Measurements from ENCODE around the gene FGD3.

Gene FGD3

DNA sequence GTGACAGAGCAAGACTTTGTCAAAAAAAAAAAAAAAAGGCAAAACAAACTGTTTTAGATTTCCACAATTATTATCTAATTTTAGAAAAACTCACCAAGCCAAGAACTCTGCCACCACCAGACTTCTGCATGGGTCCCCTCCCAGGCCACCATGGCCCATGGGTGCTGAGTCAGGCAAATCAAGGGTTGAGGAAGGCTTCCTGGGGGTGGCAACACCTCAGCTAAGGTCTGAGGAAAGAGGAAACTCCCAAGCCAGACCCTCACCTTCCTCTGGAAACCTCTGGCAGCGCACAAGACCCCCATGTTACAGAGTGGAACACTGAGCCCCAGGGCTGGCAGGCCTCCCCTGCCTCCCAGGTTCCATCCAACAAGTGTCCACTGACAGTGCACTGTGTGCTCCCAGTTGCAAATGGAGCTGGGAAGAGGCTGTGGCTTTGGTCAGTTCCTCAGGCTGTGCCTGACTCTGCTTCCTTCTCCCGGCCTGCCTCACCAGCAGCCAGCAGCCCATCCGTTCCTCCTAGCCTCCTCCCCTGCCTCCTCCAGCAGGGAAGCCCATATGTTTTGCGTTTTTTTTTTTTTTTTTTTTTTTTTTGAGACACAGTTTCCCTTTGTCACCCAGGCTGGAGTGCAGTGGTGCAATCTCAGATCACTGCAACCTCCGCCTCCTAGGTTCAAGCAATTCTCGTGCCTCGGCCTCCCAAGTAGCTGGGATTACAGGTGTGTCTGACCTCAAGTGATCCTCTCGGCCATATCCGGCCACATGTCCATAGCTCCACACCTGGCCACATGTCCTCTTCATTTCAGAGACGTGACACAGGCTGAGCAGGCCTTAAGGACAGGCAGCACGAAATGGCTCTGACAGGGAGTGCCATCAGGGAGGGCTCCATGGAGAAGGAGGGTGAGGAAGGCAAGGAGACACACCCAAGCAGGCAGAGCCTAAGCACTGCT, 107.7 kb downstream of the FGD3 start:
- DNase-seq (ENCODE audit: low spot score): no peak

DNA sequence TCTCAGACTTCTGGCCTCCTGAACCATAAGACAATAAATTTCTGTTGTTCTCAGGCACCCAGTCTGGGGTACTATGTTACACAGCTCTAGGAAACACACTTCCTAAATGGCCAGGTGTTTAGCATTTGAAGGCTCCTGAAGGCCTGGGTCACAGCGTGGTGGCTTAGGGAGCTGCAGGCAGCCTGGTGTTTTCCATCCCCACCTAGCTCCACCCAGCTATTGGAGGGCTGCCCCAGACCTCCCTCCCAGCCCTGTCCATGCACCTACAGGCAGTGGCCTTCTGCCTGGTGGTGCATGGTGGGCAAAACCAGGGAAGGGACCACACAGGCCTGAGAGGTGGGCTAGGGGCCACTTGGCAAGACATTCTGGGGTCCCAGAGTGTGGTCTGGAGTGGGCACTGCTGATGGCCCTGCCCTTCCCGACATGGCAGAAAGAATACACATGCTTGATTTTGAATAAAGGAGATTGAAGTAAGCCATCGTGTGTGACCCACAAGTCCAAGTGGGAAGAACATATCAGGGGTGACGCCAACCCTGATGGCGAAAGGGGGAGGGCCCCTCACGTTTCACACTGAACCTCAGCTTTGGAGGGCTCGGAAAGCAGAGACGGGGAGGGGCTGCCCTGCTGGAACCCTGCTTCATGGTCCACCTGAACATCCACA, 109.8 kb downstream of the FGD3 start:
- no peak for DNase-seq (ENCODE audit: low spot score)

DNA sequence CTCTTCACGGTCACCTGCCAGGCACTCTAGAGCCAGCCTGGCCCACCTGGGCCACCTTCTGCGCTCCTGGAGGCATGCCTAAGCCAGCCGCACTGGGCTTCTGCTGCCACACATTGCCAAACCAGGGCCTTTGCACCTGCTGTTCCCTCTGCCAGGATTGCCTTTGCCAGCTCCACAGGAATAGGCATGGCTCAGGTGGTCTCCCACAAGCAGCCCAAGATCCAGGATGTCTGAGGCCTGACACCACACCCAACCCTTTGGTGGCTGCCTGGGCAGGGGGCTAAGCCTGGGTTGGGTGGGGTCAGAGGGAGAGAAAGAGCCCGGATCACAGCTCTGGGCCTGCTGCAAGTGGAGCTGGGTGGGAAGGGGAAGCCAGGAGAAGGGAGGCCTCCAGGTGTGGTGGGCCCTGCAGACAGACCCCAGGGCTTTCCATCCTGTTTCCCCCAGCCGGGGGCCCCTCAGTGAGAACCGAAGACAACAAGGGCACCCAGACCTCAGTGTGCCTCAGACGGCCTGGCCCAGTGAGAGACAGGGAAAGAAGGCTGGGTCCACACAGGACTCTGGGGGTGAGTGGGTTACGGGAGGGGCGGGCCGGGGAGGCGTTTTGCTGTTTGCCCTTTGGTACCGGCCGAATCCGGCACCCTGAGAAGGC, 110.5 kb downstream of the FGD3 start:
- DNase-seq (ENCODE audit: low spot score): no peak

DNA sequence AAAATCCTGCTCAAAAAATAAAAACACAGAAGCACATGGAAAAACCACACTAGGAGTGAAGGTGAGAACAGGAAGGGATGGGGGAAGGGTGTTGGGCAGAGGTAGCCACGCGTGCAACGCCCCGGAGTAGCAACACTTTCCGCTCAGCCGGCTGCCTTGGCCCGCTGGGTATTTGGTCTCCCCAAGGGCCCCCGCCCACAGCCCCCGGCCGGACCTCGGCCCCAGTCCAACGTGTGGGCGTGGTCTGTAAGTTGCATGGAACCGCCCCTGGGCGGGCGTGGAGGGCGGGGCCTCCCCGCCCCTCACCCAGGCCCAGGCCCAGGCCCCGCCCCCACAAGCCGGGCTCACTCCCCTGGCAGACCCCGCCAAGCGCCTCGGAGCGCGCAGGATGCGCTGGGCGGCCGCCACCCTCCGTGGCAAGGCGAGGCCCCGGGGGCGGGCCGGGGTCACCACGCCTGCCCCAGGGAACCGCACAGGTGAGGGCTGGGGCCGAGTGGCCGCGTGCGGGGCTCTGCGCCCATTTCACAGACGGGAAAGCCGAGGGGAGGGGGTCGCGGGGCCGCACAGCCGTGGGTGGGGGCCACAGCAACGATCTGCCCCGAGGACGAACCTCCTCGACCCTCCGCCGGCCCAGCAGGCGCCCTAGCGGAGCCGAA, 111.2 kb downstream of the FGD3 start, which contains the start of gene SUSD3:
Gene SUSD3, plus strand, starts transcription at position 347 of the 656 bp plus-strand sequence. Its CDS starts 42 bp downstream, at position 389.
- peak; percentile 20 for DNase-seq (ENCODE audit: low spot score)

DNA sequence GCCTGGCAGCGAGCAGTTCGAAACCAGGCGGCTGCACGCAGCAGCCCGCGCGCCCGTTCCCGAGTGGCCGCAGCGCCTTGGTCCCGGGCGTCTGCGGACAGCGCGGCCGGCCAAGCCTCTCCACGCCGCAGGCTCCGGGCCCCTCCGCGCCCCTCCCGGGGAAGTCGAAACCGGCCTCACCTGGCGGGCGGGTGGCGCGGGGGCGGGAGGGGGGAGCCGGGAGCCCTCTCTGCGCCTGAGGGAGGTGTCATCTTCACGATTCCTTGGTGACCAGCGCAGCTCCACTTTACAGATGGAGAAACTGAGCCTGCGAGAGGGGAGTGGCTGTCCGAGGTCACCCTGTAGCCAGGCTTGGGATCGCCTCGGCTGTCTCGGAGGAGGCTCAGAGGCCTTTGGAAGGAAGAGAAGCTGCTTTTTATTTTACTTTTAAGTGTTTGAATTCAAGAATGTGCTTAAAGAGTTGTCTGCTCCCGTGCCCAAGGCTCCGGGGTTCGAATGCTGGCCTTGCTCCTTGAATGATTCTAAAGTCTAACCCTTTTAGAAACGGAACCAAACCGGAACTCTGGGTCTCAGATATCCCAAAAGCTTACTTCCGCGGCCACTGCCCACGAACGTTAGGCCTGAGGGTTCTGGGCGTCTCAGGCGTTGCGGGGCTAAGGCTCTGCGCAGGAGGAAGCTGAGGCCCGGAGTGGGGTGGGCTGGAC, 111.8 kb downstream of the FGD3 start:
- DNase-seq (ENCODE audit: low spot score): no peak

DNA sequence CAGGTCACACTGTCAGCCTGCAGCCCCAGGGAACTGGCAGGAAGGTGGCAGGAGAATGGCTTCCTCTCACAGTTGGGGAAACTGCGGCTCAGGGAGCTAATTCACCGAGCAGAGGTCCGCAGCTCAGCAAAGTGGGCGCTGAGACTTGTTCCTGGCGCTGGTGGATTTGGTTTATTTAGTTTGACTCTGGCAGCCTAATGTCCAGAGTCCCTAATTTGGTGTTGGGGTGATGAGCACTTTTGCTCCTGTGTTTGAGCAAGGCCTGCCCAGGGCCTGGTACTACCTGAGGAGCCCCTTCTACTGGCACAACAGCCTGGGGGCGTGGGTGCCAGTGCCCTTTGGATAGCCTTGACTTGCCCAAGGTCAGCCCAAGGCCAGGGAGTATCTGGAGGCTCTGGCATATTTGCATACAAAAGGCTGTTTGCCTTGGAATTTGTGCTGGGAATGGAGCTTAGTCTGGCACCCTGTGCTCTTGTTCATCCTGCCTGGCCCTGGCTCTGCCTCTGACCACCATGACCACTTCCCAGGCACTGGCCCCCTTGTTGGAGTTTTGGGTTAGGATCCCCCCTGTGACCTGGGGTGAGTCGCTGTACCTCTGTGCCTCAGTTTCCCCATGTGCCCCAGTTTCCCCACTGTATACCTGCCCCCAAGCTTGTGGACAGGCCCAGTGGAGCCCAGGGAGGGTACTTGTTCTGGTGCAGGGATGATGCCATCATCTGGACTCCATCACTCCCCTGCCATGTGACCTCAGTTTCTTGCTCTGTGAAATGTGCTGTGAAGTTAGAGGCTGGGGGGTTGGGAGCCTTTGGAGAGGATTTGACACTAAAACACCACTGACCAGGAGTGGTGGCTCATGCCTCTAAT, 112.6 kb downstream of the FGD3 start:
- no peak for DNase-seq (ENCODE audit: low spot score)

DNA sequence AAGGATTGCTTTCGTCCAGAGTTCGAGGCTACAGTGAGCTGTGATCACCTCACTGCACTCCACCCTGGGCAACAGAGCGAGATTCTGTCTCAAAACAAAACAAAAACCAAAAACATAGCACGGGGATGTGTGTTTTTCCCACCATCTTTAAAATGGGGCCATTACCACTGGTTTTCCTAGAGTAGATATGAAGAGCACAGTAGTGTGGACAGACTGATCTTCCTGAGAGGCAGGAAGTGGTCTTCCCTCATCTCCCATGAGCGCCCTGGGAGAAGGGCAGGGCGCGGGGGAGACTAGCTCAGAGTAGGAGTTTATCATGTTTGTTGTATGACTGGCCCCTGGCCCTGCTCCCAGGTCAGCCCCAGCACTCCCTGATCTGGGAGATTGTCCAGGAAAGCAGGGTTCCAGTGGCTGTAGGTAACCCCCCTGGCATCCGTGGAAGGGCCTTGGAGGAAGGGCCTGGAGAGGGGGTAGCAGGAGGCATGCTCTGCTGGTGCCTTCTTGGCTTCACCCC, 113.5 kb downstream of the FGD3 start:
- peak; percentile 74 for DNase-seq (ENCODE audit: low spot score)

DNA sequence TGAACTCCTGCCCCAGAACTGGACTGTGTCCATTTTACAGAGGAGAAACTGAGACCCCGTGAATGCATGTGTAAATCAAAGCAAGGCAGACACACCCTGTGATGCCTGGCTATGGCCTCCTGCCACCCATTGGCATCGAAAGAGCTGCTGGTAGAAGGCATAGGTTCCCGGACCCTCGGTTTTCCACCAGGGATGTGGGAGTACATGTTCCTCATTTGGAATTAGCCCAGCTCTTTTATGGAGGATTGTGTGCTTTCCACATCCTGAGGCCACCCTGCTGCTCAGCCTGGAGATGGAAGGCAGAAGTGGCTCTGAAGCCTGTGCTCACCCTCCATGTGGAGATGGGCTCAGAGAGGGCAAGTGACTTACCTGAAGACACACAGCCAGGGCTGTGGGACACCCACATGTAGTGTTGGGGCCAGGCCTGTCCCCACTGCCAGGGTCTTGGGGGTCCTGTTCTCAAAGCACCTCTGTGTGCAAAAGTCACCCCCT, 114.0 kb downstream of the FGD3 start:
- no peak for DNase-seq (ENCODE audit: low spot score)

DNA sequence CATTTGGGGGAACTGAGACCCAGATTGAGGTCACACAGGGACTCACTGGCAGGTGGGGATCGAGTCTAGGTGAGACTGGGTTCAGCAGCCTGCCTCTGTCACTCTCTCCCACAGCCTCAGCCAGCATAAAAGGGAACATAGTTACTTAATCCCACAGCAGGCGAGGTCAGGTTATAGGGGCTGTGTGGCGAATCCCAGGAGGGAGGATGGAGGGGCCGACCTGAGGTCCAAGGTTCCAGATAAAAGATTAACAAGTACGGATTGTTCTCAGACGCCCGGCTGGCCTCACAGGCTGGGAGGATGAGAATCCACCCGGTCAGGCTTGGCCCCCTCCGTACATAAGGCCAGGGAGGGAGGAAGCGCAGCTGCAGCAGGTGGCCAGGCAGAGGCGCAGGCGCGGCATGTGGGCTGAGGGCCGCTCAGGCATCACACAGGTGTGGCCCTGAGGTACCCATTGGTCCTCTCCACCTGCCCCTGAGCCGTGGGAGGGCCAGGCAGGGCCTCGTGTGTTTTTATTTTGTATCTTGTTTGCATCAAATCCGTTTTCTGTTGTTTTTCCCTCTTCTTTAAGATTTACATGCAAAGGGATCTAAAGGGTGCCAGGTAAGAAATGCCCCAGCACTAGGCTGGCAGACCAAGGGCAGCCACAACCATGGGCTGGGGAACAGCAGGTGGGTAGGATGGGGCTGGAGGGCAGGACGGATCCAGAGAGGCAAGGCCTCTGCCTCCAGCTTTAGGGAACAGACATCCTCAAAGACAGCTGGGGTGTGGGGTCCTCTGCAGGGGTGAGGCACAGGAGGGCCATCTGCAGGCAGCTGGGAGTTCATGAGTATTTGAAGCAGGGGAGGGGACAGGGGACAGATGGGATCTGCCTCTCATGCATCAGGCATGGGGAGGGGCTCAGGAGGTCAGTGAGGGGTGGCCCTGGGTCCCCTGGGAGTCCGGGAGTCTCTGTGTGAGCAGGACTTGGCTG, 114.8 kb downstream of the FGD3 start:
- no peak for DNase-seq (ENCODE audit: low spot score)

DNA sequence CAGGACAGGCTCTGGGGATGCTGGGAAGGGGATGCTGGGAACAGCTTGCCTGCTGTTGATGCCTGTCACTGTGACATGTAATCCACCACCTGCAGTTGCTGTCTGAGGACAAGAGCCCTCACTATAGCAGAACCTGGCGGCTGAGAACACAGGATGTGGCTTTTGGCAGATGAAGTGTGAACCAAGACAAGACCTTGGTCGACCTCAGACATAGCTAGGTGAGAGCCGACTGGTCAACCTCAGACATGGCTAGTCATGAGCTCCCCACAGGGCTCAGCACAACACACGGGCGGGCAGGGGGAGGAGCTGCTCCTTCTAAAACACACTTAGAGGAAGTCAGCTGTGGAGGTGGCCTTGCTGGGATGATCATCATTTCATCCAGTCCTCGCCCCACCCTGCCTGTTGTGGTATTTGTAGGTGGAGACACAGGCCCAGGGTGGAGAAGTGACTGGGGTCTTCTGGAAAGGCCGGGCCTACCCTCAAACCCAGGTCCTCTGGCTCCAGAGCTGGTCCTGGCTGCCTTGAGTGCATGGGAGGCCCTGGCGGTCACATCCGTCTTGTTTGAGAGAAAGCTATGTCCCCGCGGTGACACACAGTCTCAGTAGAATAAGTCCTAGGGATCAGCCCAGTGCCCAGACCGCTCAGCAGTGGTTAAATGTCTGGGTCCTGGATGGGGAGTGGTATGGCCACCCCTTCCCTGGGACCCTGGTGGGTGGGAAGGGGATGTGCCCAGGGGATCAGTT, 117.2 kb downstream of the FGD3 start:
- no peak for DNase-seq (ENCODE audit: low spot score)

DNA sequence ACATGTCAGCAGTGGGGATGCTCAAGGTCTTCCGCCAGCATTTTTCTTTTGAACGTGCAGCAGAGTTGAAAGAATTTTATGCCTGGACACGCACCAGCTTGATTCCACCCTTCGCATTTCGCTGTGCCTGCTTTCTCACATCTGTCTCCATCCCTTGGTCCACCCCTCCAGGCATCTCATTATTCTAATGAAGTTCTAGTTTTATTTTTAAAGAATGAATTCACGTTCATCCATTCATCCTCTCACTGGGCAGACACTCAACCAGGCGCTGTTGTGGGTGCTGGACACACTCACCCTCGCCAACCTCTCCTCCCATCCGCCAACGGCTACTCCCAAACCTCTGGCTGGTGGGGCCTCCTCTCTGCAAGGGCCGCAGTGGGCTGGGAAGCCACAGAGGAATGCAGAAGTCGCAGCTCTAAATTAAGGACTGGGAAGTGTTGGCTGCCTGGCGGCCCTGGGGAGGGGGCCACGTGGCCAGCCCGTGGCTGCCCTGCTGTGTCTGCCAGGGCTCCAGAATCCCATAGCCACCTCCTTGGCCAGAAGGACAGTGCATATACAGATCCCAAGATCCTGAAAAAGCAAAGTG, 117.9 kb downstream of the FGD3 start:
- no peak for DNase-seq (ENCODE audit: low spot score)

DNA sequence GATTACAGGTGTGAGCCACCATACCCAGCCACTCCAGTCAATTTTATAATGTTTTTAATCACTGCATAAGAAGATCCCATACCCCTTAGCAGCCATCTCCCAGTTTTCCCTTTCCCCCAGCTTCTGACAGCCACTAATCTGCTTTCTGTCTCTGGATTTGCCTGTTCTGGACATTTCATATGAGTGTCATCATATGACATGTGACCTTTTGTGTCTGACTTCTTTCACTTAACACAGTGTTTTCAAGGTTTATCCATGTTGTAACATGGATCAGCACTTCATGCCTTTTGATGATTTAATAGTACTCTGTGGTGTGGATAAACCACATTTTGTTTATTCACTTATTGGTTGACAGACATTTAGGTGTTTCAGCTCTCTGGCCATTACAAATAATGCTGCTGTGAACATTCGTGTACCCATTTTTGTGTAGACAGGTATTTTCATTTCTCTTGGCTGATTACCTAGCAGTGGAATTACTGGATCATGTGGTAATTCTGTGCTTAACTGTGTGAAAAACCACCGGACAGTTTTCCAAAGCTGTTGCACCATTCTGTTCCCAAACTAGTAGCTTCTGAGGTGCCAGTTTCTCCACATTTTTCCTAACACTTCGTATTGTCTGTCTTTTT, 119.8 kb downstream of the FGD3 start:
- DNase-seq (ENCODE audit: low spot score): no peak

DNA sequence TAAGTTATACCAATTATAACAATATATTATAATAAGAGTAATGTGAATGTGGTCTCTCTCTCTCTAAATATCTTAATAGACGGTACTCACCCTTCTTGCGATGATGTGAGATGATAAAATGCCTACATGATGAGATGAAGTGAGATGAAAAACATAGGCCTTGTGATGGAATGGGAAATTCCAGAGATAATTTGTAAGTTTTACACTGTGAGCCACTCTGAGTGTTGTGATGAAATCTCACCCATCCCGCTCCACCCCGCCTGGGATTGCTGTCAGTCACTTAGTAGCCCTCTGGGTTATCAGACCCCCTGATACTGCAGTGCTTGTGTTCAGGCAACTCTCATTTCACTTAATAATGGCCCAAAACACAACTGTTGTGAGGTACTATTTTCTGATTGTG, 121.6 kb downstream of the FGD3 start:
- DNase-seq (ENCODE audit: low spot score): no peak

DNA sequence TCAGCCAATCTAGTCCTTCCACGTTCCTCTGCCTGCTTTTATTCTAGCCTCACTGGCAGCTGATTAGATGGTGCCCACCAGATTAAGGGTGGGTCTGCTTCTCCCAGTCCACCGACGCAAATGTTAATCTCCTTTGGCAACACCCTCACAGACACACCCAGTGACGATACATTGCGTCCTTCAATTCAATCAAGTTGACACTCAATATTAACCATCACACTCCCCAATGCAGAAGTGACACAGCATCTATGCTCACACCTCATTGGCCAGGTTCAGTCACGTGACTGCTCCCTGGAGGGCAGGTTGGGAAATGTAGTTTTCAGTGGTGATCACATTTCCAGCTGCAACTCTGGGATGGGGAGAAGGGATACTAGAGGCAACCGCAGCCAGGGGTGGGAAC, 124.1 kb downstream of the FGD3 start:
- DNase-seq (ENCODE audit: low spot score): peak; percentile 45

DNA sequence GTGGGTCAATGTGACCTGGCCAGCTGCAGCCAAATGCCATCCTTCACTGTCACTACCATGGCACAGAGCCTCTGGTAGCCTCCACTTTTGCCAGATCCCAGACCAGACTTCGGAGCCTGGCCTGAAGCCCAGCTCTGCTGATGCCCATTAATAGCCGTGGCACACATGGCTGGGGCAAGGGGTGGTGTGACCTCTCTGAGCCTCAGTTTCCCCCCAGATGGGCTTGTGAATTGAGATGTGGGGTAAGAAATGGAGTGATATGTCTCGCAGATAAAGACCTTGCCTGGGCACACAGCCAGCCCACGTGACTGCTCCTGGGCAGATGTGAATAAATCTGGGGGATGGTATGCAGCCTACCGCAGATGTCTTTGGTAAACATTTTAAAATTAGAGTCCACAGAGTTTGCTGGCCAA, 125.1 kb downstream of the FGD3 start:
- no peak for DNase-seq (ENCODE audit: low spot score)

DNA sequence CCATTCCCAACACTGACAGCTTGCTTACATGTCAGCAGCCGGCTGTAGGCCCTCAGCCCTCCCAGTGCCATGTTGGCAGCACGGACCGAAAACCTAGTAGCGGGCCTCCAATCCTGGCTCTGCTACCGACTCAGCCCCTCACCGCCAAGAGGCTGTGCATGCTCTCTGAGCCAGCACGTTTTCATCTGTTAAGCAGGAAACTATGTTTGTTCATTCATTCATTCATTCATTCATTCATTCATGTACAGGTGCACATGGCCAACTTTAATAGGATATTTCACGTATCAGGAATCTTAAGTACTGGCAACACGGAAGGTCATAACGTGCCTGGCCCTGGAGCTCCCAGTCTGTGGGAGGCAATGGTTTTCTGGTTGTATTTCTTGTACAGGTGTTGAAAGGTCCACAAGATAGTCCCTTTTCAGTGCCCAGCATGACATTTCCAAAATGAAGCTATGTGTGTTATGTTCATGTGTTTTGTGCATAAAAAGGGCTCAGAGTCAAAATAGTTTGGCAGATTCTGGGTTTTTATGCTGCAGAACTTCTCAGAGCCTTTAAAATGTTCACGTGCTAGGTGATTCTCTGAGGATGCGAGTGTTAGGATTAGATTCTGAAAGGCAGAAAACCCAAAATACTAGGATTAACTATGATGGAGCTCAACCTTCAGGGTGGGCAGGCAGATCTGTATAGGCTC, 128.9 kb downstream of the FGD3 start:
- DNase-seq (ENCODE audit: low spot score): no peak

DNA sequence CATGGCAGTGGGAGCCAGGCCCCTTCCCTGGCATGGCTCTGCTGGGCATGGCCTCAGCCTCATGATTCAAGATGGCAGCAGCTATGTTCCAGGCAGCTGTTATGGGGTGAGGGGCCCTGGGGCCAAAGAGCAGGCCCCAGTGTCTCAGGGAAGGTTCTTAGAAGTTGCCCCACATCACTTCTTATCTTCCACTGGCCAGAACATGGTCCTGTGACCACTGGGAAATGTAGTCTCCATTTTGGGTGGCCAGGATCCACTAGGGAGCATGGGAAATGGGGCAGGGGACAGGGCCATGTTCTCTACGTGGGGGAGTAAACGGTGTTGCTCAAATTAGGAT, 129.4 kb downstream of the FGD3 start:
- DNase-seq (ENCODE audit: low spot score): no peak

All from AG08395 (cell line).